Retinal pigment epithelial cell (primary cell): ENCODE measurements around the gene WWTR1.
A peak's percentile ranks its signal among the peaks of the same experiment; 100 is the strongest.

Source experiments
- DNase-seq: peaks from one replicate; pipeline ENCODE4 v3.0.0-alpha.2; 2010; ENCODE audit warnings: low read depth
- H3K4me3 ChIP-seq: 2 replicates; pipeline ENCODE4 v1.5.1; 2011; ENCODE audit warnings: mild to moderate bottlenecking, low read length, control low read depth, moderate library complexity
- CTCF ChIP-seq: conservative IDR thresholded peaks from 2 replicates; pipeline ENCODE4 v1.5.1; 2011; ENCODE audit warnings: low read depth, low read length, control low read depth, inconsistent platforms

The WWTR1 gene

GRCh38 chr3:149509526-149509925 is 148.3 kb downstream of the WWTR1 start:
- DNase-seq, result no peak
- H3K4me3 ChIP-seq, result no peak overlapping the region
- TF ChIP-seq CTCF, result no peak

- no peak for TF ChIP-seq CTCF
- H3K4me3 ChIP-seq, result no peak overlapping the region
- DNase-seq, result peak; percentile 95
Measured at GRCh38 chr3:149507491-149508324, 150.1 kb downstream of the WWTR1 start.

- DNase-seq, result no peak
- TF ChIP-seq CTCF, result no peak
- H3K4me3 ChIP-seq, result no peak overlapping the region
Measured at GRCh38 chr3:149506965-149507364, 150.9 kb downstream of the WWTR1 start.

GRCh38 chr3:149506540-149506939 is 151.3 kb downstream of the WWTR1 start:
- no peak for TF ChIP-seq CTCF
- no peak for DNase-seq
- no peak overlapping the region for H3K4me3 ChIP-seq

- no peak for DNase-seq
- H3K4me3 ChIP-seq, result no peak overlapping the region
- TF ChIP-seq CTCF, result no peak
Measured at GRCh38 chr3:149502438-149502837, 155.4 kb downstream of the WWTR1 start.

- DNase-seq, result peak; percentile 97
- no peak overlapping the region for H3K4me3 ChIP-seq
- no peak for TF ChIP-seq CTCF
Measured at GRCh38 chr3:149501524-149501923, 156.3 kb downstream of the WWTR1 start.
